ENCODE measurements around the gene SMLR1.
A peak's percentile ranks its signal among the peaks of the same experiment; 100 is the strongest.

SMLR1 gene

DNA sequence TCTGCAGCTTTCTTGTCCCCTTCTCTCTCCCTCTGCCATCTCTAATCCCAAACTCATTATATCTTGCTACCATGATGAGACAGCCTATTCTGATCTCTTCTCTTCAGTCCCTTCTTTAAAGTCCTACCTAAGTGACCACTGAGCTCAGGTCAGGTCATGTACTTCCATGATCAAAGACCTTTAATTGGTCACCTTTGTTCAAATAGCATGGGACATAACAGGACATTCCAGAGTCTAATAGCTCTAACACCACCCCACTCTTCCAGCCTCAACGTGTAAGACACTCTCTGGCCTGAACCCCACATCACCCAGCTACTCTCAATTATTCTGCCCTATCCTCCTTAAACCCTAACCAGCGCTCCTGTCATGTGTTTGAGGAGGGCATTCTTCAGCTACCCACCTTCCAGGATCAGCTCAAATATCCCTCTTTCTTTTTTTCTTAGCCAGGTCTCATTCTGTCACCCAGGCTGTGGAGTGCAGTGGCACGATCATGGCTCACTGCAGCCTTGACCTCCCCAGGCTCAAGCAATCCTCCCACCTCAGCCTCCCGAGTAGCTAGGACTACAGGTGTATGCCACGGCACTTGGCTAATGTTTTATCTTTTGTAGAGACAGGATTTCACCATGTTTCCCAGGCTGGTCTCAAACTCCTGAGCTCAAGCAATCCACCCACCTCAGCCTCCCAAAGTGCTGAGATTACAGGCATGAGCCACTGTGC, 2.1 kb upstream of the SMLR1 start:
- no peak for DNase-seq

DNA sequence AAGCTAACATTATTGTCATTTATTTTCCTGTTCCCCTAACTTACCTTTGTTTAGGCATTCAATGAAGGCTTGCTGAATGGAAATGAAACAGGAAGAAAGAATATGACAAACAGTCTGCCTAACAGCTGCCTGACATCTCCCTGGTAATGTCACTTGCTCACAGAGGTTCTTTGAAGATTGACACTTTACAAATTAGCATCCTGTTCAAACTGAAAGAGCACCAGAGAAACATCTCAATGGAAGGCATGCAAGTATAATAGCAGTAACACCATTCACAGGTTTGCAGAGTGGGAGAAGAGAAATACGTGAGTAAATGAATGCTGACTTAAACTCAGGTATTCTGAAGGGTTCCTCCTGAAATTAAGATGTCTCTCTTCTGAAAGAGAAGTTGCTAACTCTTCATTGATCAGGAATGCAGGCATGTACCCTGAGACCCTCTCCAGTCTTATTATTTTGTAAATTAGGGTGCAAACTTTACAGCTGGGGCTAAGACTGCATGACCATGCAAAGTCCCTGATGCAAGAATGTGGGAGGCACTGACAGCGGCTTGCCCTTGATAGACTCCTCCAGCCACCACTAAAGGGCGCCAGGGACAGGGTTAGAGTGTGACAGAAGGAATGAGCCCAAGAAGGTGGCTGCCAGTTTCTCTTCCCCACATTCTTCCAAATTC, 1.3 kb upstream of the SMLR1 start:
- no peak for DNase-seq

DNA sequence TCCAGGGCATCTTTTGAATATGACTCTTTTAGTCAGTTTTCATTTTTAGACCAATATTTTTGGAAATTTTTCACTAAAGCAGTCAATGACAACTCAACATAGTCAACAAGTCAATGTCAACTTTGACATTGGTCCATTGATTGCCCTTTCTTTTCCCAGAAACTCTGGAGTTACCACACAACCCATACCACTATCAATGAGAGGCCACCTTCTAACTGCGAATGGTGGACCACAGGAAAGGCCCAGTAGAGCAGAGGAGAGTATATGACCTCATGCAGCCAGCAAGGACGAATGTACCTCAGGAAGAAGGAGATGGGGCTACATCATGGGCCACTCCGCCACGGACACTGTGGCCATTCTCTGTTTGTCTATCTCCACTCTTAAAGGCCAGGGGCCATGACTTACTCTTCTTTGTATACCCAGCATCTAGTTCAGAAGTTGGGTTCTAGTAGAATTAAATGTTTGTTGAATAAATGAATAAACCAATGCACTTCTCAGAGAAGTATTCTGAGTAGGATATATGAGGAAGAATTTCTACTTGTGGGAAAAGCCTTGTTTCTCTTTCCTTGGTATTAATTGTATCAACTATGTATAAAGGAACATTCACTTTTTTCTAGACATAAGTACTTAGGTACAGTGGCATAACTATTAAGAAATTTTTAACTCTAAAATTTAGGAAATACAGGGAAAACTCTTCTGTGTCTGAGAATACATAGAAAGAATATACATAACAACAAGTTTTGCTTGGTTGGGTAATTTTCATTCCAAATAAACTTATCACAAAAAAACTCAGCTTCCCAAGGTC, 562 bp upstream of the SMLR1 start:
- no peak for DNase-seq

DNA sequence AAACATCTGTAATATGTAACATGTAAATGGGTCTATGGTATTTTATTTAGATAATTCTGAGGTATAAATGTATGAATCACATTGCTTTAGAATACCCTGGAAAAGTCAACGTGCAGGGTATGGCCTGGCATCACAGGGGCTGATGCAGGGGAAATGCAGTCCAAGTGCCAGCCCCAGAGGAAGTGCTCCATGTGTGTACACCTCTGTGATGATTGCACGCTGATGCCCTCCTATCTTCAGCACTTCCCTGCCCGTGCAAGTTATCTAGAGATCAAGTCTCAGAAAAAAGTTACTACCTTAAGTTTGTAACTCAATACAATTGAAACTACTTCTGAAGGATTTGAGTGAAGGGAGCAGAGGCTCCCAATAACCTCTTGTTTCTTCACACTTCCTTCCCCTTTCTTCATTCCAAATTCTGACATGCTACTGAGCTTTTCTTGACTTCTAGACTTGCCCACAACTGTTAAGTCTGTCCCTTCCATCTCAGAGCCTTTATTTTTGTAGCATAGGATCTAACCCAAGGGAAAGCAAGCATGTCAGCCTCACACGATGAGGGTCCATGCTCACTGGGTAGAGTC, 2.2 kb downstream of the SMLR1 start:
- DNase-seq, result no peak

DNA sequence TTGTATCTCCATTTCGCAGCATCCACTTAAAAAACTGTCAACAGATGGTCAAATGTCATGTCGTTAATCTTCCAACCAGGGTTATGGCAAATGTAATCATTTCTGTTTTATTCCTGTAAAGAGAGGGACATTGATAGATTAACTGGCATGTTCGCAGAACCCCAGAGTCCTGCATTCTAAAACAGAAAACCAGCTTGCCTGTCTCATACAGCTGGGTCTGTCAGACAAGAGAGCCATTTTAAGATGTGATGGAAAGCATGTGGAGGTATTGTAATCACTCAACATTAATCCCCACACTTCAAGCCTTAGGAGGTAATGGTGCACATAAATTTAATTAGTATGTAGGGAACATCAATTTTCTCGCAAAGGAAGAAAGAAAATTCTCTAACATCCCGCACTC, 4.4 kb downstream of the SMLR1 start:
- DNase-seq, result no peak

DNA sequence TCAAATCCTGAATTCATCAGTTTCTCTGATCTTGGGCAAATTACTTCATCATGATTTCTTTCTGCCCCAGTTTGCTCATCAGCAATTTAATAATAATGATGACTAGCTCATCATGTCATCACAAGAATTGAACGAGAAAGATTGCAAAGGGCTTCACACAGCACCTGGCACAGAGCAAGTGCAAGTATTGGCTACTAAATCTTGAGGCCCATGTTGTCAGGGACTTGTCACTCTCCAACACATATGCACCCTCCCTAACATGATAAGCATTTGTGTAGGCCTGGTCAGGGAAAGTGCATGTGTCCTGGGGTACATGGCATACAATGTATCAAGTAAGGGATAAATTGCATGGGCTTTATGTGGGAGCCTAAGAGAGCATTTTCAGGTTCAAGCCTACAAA, 6.4 kb downstream of the SMLR1 start:
- no peak for DNase-seq

DNA sequence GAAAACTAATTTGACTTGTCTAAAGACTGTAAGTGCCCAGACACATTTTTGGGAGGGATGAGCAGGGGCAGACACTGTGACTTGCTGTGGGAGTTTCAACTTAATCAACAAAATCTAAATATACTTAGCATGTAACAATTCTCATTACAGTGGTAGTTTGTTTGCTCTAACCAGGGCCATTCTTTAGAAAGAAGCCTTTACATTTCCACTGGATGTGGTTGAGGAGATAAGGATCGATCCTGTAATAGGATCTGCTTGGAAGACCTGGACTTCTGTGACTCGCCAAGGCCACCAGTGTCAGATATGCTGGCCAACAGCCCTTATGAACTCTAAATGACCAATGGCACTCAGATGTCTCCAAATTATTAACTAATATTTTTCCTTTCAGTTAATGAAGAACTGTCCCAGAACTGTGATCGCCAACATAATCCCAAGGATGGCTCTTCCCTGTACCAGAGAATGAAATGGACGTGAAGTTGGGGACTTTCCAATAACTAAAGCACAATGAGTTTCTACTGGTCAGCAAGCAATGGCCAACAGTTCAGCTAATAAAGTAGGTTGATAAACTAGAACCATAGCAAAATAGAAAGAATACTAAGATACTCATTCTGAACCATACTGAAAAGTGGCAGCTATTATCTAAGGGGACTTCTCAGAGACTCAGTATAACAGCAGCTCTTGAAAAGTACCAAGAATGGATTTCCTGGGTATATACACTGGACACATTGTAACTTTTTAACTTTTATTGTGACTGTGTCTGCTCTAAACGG, 7.5 kb downstream of the SMLR1 start:
- no peak for DNase-seq

DNA sequence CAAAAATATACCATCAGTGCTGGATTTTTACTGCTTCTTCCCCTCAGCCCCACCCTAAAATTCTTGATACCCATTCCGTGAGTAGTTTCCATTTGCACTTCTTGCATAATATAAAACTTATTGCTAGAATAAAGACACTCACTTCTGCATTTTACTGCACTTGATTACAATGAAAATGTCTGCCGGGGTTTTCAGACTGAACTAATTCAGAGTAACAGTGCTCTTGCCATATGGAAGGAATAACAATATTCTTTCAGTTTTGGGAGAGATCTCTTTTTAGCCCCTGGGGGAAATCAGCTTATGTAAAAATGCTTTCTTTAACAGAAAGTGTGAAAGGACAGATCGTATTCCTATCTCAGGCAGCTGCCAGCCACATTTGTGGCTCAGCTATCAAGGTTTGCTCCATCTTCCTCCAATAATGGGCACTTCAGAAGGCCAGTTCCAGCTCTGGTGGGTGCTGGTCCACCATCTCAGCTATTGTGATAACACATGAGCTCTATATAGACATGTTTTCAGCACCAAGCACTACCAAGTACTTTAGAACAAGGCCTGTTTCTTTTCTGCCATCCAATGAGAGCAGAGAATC, 8.9 kb downstream of the SMLR1 start:
- DNase-seq, result peak in 12 of 58 donors; percentile 0 to 14 (median 6)

DNA sequence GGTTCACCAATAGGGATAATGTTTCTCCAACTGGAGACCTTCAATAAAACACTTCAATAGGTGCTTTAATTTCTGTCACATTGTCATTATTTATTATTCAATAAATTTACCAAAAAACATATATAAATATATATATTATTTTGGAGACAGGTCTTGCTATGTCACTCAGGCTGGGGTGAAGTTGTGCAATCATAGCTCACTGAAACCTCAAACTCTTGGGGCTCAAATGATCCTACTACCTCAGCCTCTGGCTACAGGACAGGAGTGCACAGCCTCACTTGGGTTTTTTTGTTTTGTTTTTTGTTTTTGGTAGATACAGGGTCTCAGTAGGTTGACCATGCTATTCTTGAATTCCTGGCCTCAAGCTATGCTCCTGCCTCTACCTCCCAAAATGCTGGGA, 9.9 kb downstream of the SMLR1 start:
- DNase-seq, result no peak

DNA sequence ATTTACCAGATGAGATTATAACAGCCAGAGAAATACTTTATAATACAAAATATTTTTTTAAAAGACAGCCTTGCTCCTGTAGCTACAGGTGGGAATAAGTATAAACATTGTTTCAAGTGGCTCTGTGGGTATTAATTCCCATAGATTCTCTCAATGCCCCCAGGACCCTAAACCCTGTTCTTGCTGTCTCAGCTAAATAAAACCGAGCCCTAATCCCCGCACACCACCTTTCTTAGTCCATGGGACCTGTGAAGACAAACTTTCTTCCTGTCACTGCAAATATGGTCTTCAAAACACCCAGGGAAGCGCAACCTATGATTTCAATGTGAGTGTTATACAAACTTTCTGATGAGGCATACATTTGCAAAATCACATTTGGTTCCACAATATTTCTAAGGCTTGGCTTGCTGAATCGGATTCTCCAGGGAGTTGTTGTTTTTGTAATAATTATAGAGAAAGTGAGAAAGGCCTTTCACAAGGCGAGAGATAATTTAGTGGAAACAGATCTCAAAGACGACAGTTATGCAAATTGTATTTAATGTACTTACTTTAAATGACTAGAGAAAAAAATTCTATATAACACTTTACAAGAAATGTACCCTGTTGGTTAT, 11.1 kb downstream of the SMLR1 start:
- DNase-seq, result no peak

DNA sequence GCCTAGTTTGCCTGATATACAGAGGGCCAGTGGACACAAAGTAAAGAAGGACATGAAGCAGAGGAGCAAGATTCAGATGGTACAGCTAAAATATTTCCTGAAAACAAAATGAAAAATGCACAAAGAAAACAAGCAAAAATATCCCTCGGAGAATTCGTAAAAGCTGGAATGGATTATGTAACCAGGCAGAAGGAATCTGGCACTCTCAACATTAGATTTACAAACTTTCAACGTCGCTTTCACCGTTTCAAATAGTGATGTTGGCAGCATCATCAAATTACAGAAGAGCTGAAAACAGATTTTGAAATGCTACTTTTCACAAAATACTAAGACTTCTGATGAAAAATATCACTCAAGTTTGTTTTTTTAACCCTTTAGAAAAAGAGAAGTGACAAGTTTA, 11.7 kb downstream of the SMLR1 start:
- DNase-seq, result no peak

DNA sequence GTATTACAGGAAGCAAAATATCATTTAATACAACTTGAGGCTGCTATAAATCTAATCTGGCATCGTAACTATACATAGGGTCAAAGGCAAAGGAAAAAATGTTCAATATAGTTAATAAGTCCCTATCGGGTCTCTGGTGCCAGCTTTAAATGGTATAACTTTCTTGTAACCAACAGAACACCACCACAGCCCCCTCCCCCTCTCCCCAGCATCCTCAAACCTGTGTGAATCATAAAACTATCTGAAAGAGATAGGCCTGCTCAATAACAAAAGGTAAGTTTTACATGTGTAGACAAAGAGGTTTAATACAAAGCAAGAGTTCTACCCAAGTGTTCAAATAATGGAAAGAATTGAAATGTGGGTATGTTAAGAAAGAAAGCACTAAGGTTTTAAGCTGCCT, 12.2 kb downstream of the SMLR1 start:
- DNase-seq, result no peak

DNA sequence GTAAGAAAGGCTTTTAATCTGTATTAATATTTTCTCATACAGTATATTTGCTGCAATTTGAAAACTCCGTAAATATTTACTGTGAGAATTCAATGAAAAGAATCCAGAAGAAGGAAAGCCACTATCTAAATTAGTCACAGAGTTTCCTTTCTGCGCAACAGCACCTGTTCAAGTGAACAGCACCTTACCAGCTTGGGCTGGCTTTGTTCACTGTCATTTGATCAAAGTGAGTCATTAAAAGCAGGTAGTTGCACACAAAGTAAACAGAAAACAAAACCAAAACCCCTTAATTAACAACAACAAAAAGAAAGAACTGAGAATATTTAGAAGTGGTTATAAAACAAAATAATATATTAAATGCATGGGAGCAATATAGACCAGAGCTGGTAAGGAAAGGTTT, 12.8 kb downstream of the SMLR1 start:
- DNase-seq, result no peak

DNA sequence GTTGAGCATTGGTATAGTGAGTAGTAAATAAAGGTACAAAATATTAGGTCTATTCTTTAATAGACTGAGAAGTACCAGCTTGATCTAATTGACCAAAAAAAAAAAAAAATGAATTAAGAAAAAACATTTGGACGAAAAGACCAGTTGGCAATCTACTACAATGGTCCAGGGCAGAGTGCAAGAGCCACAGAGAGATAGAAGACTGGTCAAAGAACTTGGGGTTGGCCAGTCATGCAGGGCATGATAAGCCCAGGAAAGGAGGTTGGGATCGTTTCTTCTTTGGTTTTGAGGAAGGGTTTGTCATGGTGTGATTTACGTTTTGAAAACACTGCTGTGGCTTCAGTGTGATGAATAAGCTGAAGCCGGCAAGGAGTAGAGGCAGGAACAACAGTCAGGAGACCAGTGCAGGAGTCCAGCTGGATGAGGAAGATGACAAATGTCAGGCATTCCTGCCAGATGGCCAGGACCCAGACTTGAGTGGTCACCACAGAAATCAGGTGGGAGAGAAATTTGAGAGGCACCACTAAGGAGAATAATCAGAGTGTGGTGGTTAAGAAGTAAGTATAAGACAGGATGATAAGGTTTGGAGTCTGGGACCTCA, 14.0 kb downstream of the SMLR1 start:
- DNase-seq, result no peak

DNA sequence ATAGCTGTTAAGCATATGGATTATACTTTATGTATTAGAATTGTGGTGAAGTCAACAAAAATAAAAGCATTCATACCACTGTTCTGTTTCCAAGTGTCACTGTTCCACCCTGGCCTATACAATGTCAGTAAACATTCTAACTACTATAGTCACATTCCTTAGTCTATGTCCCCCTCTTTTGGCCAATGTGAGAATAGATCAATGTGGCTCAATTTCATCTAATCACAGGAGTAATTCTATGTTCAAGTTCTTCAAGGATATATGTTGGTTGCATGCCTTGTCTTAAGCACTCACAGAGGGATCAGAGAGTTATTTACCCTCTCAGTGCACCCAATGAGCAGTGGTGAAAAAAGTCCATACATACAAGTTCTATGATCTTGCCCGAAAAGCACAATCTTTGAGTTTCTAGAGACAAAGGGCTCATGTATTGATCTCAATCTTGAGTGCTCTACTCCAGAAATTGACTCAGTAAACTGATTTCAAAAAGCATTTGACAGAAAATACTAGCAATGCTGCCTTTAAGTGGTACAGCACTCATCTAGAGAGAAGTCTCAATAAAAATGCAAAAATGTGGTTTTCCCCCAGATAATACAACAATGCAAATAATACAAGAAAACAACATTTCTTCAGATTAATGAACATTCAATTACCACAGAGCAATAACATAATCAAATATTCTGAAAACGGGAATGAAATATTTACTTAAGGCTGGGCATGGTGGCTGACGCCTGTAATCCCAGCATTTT, 16.5 kb downstream of the SMLR1 start:
- no peak for DNase-seq

DNA sequence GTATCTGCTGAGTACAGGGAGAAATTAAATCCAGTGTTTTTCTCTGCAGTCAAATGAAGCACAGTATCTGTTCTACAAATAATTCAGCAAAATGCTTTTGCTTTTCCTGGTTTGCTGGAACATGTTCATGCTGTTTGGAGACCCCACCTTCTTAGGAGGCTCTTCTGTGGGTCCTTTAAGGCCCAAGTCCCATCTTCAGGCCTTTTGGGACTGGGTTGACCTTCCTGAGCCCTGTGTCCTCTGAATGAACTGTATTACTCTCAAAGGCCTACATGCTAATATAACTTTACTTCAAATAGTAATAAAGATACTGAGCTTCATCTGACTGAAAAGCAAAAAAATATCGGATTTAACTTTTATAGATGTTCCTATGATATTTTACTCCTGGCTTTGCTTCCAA, 19.3 kb downstream of the SMLR1 start:
- no peak for DNase-seq

DNA sequence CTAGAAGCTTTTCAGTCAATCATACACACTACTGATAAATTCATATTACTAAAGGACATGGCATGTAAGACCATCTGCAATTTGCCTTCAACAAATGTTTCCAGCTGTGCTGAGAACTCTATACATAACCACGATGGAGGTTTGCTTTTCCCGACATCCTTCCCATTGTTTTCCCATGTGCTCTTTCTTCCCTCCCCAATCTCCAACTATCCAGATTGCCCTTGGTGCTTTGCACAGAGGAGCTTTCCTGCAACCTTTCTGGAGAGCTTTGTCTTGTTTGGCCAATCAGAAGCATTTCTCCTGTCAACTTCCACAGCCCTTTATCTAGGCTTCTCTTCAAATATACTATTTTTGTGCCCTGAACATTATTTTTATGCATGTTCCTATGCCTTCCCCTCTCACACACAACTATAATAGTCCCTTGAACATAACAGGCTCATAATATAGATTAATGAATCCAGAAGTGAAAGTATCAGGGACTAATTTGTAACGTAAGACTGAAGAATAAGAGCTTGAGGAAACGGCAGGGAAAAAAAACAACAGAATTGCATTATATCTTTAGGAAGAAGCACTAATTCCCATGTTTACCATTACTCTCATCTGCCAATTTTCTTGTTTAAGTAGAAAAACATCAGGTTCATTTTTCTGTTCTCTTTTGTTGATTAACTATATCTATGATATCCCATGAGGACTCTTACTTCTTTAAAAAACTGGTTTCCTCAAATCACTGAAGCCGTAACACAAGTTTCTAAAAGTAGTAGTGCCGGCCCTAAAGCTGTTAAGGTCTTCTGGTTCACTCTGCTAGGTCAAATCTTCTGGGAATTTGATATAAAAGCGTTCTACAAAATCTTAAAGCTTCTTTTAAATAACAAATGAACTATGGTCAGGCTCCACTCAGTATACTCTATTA, 20.1 kb downstream of the SMLR1 start:
- no peak for DNase-seq

DNA sequence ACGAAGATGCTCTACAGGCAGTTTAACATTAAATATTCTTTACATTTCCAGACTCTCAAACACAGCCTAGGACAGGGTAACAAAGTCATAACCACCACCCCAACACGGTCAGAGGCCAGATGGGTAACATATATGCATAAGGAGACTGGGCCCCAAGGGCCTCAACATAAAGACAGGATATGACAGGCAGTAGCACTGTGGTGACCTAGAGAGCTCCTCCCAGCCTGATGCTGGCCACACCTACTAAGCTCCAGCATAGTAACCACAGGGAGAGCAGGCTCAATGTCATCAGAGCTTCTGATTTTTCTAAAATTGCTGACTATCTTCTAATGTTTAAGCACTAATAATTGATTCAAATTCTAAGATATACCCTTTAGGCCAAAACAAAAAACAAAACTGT, 21.7 kb downstream of the SMLR1 start:
- DNase-seq, result no peak
